Measurements from ENCODE around the gene ATF4. TPM values are rescaled to one million over a fixed set of nuclear protein-coding genes. Genes with fewer than 3 reads are reported as not detected.
A peak's percentile ranks its signal among the peaks of the same experiment; 100 is the strongest.

ATF4 gene
- total and polyA plus RNA-seq, 9 donors: 212 to 611 (median 252) TPM

GRCh38 chr22:39514373-39514973 is 5.9 kb upstream of the ATF4 start:
- no peak for TF ChIP-seq EP300 (IDR thresholded peaks at IDR 0.05)
- peak; percentile 24 to 41 (median 36) for TF ChIP-seq CTCF (IDR thresholded peaks at IDR 0.05)
- no peak for TF ChIP-seq POLR2A (IDR thresholded peaks at IDR 0.05)
- no peaks in the 10 kb centered on the region for H3K9me3 ChIP-seq
- H3K27me3 ChIP-seq: no peaks in the 10 kb centered on the region
- no peak overlapping the region for H3K27ac ChIP-seq
- intact Hi-C loops (cut with DNase I): no loop called here
- no peaks in the 10 kb centered on the region for H3K36me3 ChIP-seq
- H3K4me3 ChIP-seq: no peak overlapping the region
- H3K4me1 ChIP-seq (ENCODE audit: insufficient read depth): peaks cover 4% of the 10 kb centered on the region
- DNase-seq: peak in 3 of 5 donors; percentile 55 to 73 (median 64)
- 36 to 46% (median 39%) methylated on average over 8 of the region's 8 CpGs for WGBS, 3 donors

GRCh38 chr22:39515266-39516050 is 4.9 kb upstream of the ATF4 start:
- no peaks in the 10 kb centered on the region for H3K36me3 ChIP-seq
- intact Hi-C loops (cut with DNase I): no loop called here

GRCh38 chr22:39517470-39517869 is 2.9 kb upstream of the ATF4 start:
- 51 to 67% (median 59%) methylated on average over 3 of the region's 3 CpGs for WGBS, 3 donors
- no peaks in the 10 kb centered on the region for H3K36me3 ChIP-seq

More at GRCh38 chr22:39515266-39516050, 4.9 kb upstream of the ATF4 start:
- Histone ChIP-seq H3K4me1 (ENCODE audit: insufficient read depth) (peaks cover 4% of the 10 kb centered on the region), H3K9me3 (no peaks in the 10 kb centered on the region), H3K27me3 (no peaks in the 10 kb centered on the region), H3K4me3 (no peak overlapping the region), H3K27ac (no peak overlapping the region)
- TF ChIP-seq CTCF (IDR thresholded peaks at IDR 0.05) (no peak), EP300 (IDR thresholded peaks at IDR 0.05) (no peak), POLR2A (IDR thresholded peaks at IDR 0.05) (no peak)
- WGBS, 3 donors: 79 to 90% (median 84%) methylated on average over 12 of the region's 12 CpGs
- peak in 1 of 5 donors; percentile 14 for DNase-seq

More at GRCh38 chr22:39517470-39517869, 2.9 kb upstream of the ATF4 start:
- Histone ChIP-seq H3K9me3 (no peaks in the 10 kb centered on the region), H3K4me3 (no peak overlapping the region), H3K4me1 (ENCODE audit: insufficient read depth) (peaks cover 4% of the 10 kb centered on the region), H3K27ac (no peak overlapping the region), H3K27me3 (no peaks in the 10 kb centered on the region)
- no peak for DNase-seq
- intact Hi-C loops (cut with DNase I): no loop called here
- TF ChIP-seq EP300 (IDR thresholded peaks at IDR 0.05) (no peak), POLR2A (IDR thresholded peaks at IDR 0.05) (no peak), CTCF (IDR thresholded peaks at IDR 0.05) (no peak)

All from ovary (tissue), 9 donors.